Measurements from ENCODE around the gene ACY1. TPM values are rescaled to one million over a fixed set of nuclear protein-coding genes. Genes with fewer than 3 reads are reported as not detected.

ACY1 gene
- total and polyA plus RNA-seq, 2 of the 13 experiments (the other 11 are each of a cell fraction or from before 2014, with no cell fraction given), result 113 to 162 TPM

DNA sequence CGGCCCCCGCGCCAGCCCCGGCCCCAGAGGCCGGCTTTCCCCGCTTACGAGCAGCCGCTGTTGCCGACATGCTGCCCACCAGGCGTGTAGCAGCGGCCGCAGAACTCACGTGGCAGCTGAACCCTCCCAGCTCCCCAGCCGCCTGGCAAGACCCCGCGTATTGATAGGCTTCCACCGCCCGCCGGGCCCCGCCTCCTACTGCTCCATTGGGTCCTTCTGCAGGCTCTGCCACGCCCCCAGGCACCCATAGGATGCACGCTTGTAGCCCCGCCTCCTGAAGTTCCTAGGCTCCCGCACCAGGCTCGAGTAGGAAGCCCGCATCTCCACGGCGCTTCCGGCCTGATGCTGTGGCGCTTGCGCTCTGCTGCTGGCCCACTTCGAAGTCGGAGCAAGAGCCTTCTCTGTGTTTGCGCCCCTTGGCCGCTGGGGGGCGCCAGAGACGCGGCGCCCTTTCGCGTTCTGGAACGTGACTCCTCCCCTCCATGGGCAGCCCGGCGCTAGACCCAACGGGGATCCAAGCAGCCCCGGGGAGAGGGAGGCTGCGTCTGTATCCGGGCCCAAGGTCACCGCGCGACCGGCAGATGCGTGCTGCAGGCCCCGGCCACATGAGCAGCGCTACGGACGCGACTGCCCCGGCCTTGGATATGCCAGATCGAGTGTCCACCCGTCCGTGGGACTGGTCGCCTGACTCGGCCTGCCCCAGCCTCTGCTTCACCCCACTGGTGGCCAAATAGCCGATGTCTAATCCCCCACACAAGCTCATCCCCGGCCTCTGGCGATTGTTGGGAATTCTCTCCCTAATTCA, 41.3 kb upstream of the ACY1 start, which contains the start of the genes PARP3 and RRP9 (continued):
- TF ChIP-seq U2AF1 (optimal IDR thresholded peaks at IDR 0.05; ENCODE audit: low read depth, low read length) (peak; percentile 61), MEIS1 (CRISPR knock-in tag; IDR thresholded peaks at IDR 0.05; ENCODE audit: borderline replicate concordance) (peak; percentile 89; the same call in 1 of the 2 replicates), MAFF (IDR thresholded peaks at IDR 0.05; ENCODE audit: low read depth, low read length) (no peak), RORA (CRISPR knock-in tag; IDR thresholded peaks at IDR 0.05) (no peak), REXO4 (CRISPR knock-in tag; IDR thresholded peaks at IDR 0.05; ENCODE audit: borderline replicate concordance) (no peak), SIN3B (IDR thresholded peaks at IDR 0.05; ENCODE audit: low read length) (peak; percentile 57; the same call in 1 of the 2 replicates), ZFX (CRISPR knock-in tag; IDR thresholded peaks at IDR 0.05; ENCODE audit: low read depth) (peak; percentile 94), IKZF4 (CRISPR knock-in tag; IDR thresholded peaks at IDR 0.05; ENCODE audit: borderline replicate concordance, low read depth, not compliant biosample characterization) (peak; percentile 1), SOX13 (IDR thresholded peaks at IDR 0.05) (no peak), SOX13 (CRISPR knock-in tag; conservative IDR thresholded peaks at IDR 0.05 in 1 of 2, IDR thresholded peaks at IDR 0.05 in 1 of 2) (peak in 1 of 2 experiments; percentile 55; a peak in 2 of 4 replicates), ATF7-NPFF (CRISPR knock-in tag; IDR thresholded peaks at IDR 0.05; ENCODE audit: low read depth) (peak; percentile 28; the same call in 1 of the 2 replicates), RBM22 (optimal IDR thresholded peaks at IDR 0.05; ENCODE audit: low read length) (no peak), ZNF17 (CRISPR knock-in tag; IDR thresholded peaks at IDR 0.05) (no peak), ZNF44 (CRISPR knock-in tag; IDR thresholded peaks at IDR 0.05) (no peak), NFE2 (CRISPR knock-in tag; IDR thresholded peaks at IDR 0.05) (no peak), ZNF292 (CRISPR knock-in tag; IDR thresholded peaks at IDR 0.05; ENCODE audit: borderline replicate concordance, low read depth) (peak; percentile 90), NFE2L2 (IDR thresholded peaks at IDR 0.05; ENCODE audit: low read length) (no peak), ZNF589 (CRISPR knock-in tag; conservative IDR thresholded peaks at IDR 0.05) (no peak)
- TF ChIP-seq, protein P1, sequence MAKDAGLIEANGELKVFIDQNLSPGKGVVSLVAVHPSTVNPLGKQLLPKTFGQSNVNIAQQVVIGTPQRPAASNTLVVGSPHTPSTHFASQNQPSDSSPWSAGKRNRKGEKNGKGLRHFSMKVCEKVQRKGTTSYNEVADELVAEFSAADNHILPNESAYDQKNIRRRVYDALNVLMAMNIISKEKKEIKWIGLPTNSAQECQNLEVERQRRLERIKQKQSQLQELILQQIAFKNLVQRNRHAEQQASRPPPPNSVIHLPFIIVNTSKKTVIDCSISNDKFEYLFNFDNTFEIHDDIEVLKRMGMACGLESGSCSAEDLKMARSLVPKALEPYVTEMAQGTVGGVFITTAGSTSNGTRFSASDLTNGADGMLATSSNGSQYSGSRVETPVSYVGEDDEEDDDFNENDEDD (CRISPR knock-in tag; IDR thresholded peaks at IDR 0.05; ENCODE audit: borderline replicate concordance), result peak; percentile 63
- TF ChIP-seq, protein P2, sequence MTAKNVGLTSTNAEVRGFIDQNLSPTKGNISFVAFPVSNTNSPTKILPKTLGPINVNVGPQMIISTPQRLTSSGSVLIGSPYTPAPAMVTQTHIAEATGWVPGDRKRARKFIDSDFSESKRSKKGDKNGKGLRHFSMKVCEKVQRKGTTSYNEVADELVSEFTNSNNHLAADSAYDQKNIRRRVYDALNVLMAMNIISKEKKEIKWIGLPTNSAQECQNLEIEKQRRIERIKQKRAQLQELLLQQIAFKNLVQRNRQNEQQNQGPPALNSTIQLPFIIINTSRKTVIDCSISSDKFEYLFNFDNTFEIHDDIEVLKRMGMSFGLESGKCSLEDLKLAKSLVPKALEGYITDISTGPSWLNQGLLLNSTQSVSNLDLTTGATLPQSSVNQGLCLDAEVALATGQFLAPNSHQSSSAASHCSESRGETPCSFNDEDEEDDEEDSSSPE (CRISPR knock-in tag; IDR thresholded peaks at IDR 0.05), result peak; percentile 66
- TF ChIP-seq, protein P3, sequence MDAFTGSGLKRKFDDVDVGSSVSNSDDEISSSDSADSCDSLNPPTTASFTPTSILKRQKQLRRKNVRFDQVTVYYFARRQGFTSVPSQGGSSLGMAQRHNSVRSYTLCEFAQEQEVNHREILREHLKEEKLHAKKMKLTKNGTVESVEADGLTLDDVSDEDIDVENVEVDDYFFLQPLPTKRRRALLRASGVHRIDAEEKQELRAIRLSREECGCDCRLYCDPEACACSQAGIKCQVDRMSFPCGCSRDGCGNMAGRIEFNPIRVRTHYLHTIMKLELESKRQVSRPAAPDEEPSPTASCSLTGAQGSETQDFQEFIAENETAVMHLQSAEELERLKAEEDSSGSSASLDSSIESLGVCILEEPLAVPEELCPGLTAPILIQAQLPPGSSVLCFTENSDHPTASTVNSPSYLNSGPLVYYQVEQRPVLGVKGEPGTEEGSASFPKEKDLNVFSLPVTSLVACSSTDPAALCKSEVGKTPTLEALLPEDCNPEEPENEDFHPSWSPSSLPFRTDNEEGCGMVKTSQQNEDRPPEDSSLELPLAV (CRISPR knock-in tag; conservative IDR thresholded peaks at IDR 0.05; ENCODE audit: low read depth), result no peak
- TF ChIP-seq, protein P4, sequence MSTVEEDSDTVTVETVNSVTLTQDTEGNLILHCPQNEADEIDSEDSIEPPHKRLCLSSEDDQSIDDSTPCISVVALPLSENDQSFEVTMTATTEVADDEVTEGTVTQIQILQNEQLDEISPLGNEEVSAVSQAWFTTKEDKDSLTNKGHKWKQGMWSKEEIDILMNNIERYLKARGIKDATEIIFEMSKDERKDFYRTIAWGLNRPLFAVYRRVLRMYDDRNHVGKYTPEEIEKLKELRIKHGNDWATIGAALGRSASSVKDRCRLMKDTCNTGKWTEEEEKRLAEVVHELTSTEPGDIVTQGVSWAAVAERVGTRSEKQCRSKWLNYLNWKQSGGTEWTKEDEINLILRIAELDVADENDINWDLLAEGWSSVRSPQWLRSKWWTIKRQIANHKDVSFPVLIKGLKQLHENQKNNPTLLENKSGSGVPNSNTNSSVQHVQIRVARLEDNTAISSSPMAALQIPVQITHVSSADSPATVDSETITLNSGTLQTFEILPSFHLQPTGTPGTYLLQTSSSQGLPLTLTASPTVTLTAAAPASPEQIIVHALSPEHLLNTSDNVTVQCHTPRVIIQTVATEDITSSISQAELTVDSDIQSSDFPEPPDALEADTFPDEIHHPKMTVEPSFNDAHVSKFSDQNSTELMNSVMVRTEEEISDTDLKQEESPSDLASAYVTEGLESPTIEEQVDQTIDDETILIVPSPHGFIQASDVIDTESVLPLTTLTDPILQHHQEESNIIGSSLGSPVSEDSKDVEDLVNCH (CRISPR knock-in tag; IDR thresholded peaks at IDR 0.05), result peak; percentile 86; the same call in 1 of the 2 replicates
- TF ChIP-seq, protein P5, sequence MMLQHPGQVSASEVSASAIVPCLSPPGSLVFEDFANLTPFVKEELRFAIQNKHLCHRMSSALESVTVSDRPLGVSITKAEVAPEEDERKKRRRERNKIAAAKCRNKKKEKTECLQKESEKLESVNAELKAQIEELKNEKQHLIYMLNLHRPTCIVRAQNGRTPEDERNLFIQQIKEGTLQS (CRISPR knock-in tag; IDR thresholded peaks at IDR 0.05), result peak; percentile 23; the same call in 1 of the 2 replicates

Measured in HepG2 (cell line).